Activated CD8-positive, alpha-beta memory T cell treated with anti-CD3 and anti-CD28 coated beads, Interleukin-2, amount 50 U/mL, for 24 hours (primary cell): ENCODE measurements around the gene SRSF7.
"Not testable (repeated sequence)": the region's sequence is repeated elsewhere in the genome, so short reads cannot be mapped to it uniquely, and the experiment has no call there.

ENCODE experiments used
- DNase-seq: peaks from one replicate; pipeline ENCODE4 v3.0.0-alpha.2; 2020; ENCODE audit errors: extremely low read depth

Gene SRSF7

DNA sequence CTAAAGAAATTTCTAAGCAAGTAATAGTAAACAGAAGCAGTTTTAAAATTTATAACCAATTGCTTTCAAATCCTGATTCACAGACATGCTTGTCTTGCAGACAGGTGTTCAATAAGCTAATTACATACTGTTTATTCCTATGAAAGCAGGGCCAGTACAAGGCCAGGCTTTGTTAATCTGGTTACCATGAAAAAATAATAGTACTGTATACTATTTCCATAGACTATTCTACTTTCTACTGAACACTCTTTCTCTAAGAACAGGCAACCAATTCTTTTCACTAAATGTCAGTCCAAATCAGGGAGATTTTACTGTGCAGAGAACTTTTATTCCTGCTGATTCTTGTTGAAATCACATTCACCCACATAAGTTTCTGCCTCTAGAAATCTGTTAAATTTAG, 2.9 kb upstream of the SRSF7 start:
- DNase-seq, result no peak

DNA sequence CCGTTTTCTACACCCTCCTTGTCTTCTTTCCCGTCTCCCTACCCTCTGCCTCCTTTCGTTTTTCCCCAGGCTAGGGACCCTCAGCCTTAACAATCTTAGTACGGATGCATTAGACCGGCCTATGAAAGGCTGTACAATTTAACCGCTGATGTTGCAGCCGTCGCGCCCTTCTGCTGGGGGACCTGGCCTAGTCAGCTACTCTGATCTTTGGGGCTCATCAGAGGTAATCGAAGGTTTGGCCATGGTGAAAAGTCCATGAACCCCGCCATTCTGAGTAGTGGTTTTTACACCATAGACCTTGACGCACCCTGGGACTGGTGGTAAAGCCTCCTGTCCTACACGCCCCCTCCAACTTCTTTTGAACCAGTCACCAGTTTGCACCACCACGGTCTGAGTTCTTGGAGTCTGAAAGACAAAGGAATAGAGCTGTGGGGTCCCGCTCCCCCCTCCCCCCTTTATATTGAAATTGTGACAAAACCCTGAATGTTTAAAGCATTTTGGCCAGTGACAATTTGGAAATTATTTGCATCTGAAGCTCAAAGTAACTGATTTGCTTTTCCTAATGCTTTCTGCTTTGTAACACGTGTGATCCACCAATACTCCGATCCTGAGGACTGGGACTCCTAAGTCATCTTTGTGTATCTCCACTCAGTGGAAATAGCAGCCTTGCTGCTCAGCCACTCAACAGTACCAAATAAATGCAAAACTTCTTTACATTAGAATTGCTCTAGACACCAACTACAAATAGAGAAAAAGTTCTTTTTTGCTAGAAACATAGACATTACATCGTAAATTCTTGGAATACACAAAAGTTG, 642 bp upstream of the SRSF7 start:
- DNase-seq, result no peak

DNA sequence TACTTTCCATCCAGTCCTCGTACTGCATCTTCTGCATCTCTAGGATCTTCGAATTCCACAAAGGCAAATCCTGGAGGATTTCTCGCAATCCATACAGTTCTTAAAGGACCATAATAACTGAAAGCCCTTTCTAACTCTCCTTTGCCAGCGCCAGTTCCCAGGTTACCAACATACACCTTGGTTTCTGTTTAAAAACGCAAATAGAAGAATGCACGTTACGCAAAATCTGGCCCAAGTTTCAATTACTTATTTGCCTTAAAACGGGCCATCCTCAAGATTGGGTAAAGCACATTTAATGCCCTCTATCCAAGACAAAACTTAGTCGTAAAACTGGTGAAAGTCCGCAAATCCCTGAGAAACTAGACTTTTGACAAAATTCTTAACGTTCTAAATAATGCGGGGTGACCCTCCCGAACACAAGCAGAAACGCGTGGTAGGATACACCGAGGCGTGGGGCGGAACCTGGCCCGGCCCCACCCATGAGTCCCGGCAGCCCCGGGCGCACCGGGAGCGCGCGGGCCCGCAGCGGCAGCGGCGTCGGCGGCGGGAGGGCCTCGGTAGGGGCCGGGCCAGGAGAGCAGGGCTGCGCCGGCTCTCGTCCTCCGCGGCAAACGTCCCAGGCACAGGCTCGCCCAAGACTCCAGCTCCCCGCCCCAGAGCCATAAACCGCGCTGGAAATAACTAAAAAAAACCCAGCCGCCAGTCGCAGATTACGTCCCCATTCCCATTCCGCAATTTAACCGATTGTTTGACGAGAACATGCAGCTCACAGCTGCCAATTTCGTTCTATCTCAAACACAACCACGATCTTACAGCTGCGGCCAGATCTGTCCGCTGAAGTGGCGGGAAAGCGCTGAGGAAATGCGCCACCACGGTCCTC, 910 bp downstream of the SRSF7 start:
- DNase-seq, result peak; percentile 6

DNA sequence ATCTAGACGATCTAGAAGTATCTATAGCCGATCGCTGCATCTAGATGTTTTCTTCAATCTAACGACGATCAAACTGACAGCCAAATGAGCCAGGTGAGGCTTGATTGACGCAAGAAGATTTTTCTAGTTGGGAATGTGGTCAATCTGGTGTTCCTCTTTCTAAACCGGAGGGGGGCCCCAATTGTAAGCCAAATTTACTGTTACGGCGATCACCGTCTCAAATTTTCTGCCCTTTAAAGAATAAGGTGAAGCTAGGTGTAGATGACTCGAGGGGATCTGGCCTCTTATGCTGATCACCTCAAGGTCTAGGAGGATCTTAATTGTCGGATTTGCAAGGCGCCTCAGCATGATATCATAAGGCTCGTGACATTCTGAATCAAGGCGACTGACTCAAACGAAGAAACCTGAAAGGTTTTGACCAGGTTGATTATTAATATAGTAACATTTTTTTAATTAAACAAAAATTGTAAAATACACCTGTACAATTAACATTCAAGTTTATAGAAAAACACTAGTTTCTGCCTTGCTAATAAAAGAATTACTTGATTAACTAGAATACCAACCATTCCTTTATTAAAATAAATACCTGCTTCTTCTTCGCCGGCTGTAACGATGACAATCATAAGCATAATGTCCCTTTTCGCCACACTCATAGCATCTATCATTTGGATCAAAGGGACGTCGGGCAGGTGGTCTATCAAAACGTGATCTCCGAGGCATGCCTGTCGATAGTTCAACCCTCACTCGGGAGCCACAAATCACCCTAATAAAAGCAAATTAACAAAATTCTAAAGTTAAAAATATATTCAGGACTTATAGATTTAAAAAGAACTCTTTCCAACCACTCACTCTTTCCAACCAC, 2.0 kb downstream of the SRSF7 start:
- DNase-seq, result no peak

DNA sequence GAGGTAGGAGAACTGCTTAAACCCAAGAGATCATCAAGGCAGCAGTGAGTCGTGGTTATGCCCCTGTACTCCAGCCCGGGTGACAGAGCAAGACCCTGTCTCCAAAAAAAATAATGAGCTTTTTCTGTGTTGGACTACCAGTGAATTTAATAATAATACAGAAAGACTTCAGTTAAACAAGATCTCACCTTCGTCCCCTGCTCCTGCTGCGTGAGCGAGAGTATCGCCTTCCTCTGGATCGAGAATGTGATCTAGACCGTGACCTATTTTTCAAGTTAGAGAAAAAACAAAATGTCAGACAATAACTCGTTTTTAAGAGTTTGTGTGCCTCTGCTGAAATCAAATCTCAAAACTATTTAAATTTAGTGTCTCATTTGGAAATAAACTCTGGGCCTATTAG, 2.8 kb downstream of the SRSF7 start:
- no peak for DNase-seq

DNA sequence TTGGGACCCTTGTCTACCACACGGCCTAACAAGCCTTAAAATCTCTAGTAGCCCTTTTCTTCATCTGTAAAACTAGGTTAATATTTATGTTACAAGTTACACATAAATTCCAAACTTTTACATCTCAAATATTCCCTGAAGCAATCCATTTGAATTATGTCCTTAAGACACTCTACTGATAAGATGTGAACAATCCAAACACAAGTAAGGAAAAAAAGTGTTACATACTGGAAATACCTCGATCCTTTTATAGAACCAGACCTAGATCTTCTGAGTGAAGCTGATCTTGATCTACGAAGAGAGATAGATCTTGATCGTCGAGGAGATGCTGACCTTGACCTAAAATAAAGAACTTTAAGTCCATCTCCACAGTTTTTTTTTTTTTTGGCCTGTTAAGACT, 3.3 kb downstream of the SRSF7 start:
- DNase-seq, result no peak

DNA sequence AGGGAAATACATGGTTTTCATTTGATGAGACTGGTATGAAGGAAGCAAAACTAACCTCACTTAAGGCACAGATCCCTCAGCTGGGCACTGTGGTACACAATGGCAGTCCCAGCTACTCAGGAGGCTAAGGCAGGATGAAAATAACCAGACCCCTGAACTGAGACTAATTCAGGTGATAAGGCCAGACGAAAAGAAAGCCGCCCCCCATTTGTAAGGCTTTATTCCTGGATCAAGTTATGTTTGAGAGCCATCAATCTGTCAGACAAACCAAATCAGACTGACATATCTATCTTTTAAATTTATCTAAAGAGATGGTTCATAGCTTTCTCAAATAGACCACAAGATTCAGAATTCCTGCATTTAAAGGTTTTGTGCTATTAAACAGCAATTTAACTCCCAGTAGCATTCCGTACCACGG, 4.1 kb downstream of the SRSF7 start:
- DNase-seq, result no peak

DNA sequence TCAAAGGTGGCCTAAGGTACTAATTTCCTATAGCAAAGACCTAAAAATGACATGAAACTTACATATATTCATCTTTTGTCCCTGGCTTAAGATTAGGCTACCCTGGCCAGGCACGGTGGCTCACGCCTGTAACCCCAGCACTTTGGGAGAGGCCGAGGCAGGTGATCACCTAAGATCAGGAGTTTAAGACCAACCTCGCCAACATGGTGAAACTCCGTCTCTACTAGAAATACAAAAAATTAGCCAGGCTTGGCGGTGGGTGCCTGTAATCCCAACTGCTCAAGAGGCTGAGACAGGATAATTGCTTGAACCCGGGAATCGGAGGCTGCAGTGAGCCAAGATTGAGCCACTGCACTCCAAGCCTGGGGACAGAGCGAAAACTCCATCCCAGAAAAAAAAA, 5.9 kb downstream of the SRSF7 start:
- no peak for DNase-seq

DNA sequence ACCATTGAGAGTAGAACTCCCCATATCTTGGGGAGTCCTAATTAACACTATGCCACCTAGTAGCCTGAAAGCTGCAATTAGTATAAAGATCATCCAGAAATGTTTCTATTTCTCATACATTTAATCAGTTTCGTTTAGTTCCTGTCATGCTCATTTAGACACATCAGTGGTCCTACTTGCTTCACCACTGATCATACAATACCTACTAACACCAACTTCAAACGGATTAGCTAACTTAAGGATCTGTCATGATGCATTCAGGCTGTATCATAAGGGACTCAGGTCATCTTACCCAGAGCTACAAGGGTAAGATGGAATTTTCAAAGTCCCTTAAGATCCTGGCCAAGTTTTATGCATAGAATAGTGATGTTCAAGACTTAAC, 6.8 kb downstream of the SRSF7 start:
- no peak for DNase-seq

DNA sequence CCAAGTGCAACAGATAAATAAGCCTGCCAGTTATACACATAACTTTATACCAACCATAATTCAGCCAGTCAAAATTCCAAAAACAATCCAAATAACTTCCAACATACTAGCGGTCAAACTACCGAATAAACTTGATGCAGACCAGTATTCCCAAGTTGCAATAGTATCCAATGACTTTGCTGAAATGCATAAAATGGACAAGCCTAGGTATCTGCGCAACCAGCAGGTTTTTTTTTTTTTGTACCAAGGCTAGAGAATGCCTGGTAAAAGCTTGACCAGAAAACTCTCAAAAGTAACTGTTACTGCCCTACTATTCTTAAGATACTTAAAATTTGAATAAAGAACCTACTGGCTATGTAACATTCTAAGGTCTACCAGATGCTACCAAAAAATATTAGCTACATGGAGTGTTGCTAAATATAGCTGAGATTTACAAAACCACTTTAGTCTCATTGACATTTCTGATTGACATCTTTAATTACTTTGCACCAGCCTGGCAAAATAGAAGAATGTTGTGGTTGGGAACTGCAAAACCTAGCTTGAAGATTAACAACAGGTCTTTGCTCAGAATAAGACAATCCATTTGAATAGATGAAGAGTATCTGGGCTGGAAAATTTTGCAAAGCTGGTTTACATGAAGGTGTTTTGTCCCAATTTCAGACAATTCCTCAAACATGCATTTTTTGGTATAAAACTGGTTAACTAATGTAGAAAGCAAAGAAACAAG, 7.3 kb downstream of the SRSF7 start:
- DNase-seq, result no peak

DNA sequence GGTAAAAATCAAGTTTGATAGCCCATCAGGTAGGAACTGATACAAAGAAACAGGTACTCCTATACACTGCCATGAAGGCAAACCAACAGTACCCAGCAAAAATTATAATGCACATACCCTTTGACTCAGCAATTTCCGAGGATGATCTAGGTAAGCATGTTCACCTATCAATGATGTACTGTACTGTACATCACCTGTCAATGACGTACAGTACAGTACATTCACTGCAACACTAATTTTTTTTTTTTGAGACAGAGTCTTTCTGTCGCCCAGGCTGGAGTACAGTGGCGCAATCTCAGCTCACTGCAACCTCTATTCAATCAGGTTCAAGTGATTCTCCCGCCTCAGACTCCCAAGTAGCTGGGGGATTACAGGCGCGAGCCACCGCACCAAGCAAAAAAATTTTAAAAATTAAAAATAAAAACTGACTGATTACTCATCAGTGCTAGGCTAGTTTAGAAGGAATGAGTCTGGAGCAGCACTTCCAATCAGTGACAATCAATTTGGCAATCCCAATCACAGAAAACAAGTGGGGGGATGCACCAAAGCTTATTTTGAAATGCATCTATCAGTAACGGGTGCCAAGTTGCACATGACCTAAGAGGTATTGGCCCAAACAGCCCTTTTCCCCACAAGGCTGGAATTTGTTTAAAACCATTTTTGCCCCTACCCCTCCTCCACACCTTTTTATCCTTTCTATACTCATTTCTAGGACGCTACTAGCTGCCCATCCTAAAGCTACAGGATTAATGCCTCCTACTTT, 8.2 kb downstream of the SRSF7 start:
- no peak for DNase-seq

DNA sequence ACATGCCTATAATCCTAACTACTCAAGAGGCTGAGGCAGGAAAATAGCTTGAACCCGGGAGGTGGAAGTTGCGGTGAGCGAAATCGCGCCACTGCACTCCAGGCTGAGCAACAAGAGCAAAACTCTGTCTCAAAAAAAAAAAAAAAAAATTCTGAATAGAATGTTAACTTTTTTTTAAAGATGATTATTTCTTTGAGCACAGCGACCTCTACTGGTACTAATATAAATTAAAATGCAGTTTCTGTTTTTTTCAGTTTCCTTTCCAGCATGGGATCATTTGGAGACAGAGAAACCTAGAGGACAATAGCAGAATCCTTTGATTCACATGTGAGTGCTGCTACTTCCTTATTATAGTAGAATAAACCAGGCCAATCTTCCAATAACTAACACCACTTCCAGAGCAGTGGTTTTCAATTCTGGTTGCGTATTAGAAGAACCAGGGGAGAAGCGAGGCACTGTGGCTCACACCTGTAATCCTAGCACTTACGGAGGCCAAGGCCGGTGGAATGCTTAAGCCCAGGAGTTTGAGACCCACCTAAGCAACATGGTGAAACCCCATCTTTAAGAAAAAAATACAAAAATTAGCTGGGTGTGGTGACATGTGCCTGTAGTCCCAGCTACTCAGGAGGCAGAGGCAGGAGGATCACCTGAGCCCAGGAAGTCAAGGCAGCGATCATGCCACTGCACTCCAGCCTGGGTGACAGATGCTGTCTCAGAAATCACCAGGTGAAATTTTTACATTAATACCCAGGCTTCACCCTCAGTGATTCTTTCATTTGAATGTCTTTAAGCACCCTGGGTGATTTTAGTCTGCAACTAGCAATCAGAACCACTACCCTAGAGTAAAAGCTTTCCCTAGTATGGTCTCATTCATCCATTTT, 10.1 kb downstream of the SRSF7 start:
- no peak for DNase-seq

DNA sequence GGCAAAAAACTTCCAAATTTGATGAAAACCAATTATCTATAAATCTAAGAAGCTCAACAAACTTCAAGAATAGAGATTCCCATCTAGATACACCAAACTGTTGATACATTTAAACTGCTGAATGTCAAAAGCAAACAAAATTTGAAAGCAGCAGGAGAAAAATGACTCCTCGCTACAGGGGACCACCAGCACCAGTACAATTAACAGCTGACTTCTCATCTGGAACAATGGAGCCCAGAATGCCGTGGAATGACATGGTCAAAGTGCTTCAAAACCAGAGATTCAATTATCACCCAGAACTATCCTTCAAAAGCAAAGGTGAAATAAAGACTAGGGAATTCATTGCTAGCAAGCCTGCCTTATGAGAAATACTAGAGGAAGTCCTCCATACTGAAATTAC, 11.6 kb downstream of the SRSF7 start:
- no peak for DNase-seq

DNA sequence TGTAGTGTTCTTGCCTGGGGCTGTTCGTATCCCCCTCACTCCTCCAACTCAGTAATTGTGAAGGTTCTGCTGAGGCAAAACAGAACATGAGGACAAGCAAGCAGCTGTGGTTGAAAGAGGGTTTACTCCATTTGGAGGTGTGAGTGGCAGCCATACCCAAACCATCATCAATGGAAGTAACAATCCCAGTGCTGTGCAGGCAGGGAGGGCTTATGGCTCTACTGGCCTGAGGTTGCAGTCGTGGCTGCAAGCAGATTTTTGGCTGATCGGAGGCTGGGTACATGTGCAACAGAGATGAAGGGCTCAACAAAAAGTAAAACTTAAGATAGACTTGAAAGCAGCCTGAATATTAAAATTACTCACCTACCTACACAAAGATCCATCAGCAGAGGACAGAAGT, 13.2 kb downstream of the SRSF7 start:
- no peak for DNase-seq

DNA sequence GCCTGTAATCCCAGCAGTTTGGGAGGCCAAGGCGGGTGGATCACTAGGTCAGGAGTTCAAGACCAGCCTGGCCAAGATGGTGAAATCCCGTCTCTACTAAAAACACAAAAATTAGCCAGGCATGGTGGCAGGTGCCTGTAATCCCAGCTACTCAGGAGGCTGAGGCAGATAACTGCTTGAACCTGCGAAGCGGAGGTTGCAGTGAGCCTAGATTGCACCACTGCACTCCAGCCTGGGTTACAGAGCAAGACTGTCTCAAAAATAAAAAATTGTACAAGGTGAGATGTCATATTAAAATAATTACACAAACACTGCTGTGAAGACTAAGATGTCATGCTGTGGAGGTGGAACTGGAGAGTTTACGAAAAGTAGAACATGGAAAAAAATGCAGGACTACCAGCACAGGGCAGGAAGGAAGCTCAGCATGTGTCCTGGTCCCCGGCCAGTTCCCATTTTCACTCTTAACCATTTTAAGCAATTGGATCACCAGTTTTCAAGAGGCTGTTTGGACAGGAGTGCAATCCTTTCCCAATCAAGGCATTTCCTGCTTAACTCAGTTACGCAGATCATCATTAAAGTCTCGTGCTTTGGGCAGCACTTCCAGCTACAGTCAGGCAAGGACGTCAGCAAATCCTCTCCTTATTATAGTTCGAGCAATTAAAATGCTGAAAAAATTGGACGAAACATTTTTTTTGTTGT, 14.0 kb downstream of the SRSF7 start:
- DNase-seq, result not testable (repeated sequence)

DNA sequence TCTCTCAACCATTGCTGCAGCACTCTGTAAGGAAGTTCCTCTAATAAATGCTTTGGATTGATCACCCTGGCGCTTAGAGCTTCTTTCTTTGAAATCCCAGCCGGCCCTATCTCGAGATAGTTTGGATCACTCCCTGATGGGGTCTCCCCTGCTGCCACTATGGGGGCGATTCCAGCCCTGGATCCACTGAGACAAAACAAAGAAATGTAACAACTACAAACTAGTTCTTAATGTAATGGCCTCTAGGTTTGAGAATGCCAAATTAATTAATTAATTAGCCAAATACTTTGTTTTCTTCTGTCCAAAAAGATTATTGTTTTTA, 15.2 kb downstream of the SRSF7 start:
- DNase-seq, result no peak

DNA sequence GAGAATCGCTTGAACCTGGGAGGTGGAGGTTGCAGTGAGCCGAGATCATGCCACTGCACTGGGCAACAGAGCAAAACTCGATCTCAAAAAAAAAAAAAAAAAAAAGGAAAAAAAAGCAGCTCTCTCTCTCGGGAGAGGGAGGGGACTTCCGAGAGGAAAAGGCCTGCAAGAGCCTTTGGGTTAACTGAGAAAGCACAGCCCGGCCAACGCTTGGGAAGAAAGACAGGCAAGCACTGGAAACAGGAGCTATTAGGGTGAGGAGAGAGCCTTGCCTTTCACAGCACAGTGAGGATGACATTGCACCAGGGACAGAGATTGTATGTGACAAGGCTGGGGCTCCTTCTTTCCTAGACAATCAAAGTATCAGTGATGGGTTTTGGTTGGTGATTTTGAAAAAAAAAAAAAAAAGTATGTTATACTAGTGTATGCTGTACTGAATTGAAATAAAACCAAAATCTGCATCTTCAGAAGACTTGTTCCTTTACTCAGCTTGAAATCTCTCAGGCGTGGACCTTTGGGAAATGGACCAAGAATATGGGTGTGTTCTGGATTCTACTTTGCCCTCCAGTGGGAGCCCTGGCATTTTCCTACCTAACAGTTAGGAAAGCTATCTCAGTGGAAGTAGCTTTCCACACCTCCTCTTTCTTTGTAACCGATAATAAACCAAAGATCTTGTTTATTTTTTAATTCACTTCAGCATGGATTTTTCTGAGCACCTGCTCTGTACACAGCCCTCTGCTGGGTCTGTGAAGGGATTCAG, 16.7 kb downstream of the SRSF7 start:
- no peak for DNase-seq

DNA sequence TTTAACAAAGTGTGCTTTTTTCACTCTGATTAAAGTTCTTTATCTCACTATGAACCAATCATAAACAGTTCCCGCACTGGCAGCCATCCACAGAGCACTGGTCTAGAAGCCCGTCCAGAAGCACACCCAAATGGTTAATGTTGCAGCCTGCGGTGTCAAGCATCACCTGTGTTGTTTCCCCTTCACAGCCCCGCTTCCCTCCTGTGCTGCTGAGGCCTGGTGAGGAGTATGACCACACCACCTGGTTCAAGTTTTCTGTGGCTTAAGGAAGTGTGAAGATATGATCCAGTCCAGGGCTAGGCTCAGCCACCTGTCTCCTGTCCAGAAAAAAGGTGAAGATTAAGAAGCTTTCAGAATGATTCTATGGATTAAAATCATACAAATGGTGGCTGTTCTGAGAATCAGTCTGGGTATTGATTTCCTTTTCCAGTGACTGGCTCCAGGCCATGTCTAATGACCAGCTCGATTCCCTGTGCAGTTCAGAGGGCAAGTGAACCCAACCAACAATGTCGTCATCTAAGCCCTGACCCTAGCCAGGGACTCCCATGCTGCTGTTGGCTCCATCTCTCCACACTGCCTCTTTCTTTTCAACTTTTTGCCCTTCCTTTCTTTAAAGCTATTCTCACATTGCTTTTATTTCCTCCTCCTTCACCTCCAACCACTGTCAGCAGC, 17.7 kb downstream of the SRSF7 start:
- no peak for DNase-seq
